NCI-H82 treated with DMSO at 0.1 percent for 48 hours (cell line): ENCODE measurements around the gene LBHD2.
"Not testable (repeated sequence)": the region's sequence is repeated elsewhere in the genome, so short reads cannot be mapped to it uniquely, and the experiment has no call there.

Source experiments
- DNase-seq: peaks from one replicate; lab custom pipeline; 2025; ENCODE audit not compliant: unreplicated experiment; lab: John Stamatoyannopoulos, UW

LBHD2 gene

DNA sequence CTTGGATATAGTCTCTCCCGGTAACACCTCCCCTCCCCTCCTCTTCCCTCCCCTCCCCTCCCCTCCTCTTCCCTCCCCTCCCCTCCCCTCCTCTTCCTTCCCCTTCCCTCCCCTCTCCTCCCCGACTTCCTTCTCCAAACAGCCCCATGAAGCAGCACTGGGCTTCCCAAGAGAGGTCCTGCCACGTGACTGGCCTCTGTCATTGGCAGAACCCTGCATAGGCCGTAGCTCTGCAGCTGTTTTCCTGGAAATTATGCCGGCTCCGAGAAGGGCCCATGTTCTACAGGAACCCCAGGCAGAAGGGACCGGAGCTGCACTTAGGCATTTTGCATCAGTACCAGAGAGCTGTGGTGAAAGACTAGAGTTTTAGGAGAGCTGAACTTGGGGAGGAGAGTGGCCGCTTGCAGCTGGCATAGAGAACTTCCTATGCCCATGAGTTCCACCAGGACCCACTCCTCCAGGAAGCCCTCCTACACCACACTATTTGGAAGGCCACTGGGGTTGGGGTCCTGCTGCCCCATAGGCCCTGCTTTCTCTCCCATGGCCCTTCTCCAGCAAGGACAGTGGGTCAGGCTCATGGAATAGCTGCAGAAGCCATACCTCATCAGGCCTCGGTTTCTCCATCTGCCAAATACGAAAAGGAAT lies 34.1 kb downstream of the LBHD2 start:
- DNase-seq, result no peak

DNA sequence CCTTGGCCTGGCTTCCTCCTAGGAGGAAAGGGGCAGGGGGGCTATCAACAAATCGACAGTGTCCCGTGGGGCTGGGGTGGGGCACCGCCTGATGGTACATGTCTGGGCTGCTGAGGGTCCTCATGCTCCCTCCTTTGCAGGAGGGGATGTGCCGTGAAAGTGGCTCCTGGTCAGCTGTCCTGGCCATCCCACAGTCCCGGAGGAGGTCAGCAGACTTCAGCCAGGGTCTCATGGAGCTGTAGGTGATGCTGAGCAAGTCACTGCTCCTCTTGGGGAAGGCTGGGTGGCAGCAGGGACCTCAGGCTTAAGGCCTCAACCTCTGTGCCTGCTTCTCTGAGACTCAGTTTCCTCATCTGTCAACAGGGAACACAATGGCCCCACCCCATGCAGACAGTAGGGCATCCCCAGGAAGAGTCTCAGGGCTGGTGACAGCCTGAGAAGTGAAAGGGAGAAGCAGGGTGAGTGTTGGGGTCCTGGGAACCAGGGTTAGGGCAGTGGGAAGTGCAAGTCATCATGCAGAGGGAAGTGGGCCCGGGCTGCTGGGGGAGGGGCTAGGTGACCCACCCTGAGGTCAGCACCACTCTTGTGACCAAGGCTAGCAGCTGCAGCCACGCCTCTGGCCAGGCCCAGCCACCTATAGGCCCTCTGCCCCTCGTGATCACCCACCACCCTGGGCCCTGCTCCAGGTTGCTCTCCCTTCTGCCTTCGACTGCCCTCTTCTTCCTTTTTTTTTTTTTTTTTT lies 34.8 kb downstream of the LBHD2 start:
- no peak for DNase-seq

DNA sequence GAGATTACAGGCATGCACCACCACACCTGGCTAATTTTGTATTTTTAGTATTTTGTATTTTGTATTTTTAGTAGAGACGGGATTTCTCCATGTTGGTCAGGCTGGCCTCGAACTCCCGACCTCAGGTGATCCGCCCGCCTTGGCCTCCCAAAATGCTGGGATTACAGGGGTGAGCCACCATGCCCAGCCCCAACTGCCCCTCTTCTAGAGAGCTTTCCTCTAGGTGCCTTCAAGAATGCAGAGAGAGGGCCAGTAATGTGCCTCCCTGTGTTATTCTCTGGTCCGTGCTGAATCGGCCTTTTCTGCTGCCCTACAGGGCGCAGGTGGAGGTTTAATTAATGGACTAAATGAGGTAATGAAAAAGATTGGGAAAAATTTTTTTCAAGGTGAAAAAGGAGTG lies 35.5 kb downstream of the LBHD2 start:
- not testable (repeated sequence) for DNase-seq

DNA sequence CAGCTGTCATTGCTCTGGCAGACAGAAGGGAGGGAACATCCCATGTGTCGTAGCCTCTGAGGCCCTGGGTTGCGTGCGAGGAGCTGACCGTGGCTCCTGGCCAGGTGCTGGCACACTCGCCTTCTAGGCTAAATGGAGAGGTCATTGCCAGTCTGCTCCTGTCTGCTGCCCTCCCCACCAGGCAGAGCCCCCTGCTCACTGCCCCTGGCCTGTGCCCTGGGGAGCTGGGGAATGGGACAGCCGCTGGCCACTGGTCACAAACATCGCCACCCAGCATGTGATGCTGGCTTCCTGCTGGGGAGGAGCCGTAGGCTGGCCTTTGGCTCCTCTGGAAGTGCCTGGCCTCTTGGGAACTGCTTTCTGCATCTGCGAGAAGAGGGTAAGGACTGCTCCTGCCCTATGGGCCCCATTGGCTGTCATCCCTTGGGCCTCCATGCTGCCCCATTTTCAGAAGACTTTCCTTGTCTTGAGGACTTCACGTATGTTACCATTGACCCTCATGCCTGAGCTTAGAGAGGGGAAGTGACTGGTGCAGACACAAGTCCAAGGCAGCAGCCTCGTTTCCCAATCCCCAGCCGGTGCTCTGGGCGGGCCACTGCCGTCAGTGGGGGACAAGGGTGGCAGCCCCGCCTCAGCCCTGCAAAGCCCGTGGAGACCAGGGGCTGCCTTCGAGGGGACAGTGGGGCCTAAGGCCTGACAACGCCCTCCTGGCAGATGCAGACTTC lies 37.3 kb downstream of the LBHD2 start:
- no peak for DNase-seq

DNA sequence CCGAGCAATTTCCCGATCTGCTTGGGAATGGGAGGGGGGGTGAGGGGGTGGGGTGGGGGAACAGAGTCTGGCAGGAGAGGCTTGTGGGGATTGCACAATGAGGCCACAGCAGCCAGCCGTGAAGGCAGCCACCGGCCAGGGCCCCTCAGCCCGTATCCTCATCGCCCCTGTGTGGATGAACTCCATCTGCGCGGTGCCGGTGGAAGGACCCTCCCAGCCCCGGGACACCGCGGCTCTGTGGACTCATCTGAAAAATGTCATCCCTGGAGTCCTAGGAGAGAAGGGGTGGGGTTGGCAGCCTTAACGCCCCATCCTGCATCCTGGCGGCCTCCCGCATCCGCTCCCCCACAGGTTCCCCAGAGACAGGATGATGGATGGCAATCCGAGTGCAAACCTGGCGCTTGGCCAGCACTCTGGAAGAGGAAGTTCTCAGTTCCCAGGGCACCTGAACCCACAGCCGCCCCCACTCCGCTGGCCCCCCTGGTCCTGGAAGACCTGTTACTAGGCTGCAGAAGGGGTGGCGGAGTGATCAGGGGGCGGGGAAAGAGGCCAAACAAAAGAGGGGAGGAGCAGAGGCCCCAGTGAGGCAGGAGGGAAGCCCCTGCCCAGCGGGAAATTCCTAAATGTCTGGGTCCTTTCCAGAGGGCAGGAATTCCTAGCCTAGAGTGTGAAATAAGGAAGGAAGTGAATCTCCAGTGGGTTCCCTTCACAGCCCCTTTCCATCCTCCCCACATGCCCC lies 38.0 kb downstream of the LBHD2 start:
- peak; percentile 50 for DNase-seq

DNA sequence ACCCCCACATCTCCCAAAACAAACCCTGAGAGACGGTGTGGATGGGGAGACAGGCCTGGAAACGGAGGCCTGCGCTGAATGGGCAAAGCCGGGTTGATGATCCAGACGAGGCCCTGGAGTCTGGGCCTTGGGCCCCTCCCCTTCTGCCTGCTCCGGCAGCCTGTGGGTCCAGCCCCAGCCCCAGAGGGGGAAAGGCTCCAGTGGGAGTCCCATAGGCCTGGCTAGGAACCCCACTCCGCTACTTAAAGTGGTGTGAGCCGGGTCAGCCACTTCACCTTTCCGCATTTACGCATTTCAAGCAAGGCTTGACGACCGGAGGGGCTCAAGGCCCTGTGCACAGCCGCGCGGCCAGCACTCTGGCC lies 38.6 kb downstream of the LBHD2 start:
- no peak for DNase-seq

DNA sequence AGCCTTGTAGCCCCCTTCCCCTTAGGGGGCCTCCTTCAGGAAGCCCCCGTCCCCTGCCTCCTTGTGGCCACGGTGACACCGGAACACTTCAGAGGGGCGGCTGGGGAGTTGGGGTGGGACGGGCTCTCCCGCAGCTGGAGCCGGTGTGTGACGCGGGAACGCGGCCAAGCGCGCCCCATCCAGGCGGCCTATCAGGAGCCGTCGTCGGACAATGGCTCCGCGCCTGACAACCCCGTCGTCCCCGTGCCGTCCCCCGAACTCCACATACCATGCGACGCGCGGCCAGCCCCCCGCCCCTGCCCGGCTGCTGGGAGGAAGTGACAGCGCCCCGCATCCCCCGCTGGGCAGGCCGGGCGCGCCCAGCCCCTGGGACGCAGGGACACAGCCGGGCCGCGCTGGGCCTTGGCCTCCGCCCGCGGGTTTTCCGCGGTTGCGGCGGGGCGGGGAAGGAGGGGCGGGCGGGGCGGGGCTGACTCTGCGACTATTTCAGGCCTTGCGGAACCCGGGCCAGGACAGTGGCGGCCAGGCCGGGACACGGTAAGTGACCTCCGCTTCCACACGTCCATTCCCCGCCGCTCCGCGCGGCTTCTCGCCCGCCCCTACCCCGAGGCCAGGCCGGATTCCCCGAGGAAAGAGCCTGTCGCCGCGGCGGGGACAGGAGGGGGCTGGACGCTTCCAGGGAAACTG lies 39.1 kb downstream of the LBHD2 start, which contains the start of gene TNFAIP2:
TSS of gene TNFAIP2 (plus strand) at position 515 of the 687 bp plus-strand sequence. CDS start 2,997 bp downstream, outside the sequence.
- no peak for DNase-seq

DNA sequence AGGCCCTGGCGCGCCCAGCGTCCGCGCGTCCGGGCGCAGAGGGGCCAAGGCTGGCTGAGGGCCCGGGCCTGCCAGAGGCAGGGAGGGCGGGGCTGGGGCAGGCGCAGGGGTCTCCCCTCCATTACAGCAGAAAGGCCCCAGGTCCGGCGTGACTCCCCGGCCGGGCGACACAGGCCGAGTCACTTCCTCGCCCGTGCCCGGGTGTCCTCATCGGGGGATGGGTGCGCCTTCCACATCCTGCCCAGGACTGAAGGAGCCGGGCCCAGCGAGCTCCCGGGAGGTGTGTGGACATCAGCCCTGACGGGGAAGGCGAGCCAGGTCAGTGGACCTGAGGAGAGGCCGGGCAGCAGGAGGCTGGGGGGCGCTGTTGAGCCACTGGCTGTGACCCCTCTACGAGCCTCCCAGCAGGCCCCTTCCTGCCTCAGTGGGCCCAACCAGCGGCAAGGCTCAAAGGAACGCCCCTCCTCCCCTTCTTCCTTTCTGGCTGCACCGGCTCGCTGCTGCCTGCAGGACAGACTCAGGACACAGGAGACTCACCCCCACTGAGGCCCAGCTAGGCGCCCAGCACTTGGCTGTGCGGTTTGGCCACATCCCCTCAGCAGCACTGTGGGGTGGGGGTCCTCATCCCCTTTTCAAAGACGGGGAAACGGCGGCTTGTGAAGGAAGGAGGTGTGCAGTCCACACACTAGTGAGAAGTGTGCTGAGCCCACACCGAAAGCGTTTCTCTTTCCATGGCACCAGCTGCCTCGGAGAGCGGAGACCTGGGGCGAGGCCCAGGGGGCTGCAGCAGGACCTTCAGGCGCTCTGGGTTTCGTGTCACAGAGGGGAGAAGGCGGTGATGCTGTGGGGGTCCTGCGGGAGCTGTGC lies 39.9 kb downstream of the LBHD2 start:
- no peak for DNase-seq

DNA sequence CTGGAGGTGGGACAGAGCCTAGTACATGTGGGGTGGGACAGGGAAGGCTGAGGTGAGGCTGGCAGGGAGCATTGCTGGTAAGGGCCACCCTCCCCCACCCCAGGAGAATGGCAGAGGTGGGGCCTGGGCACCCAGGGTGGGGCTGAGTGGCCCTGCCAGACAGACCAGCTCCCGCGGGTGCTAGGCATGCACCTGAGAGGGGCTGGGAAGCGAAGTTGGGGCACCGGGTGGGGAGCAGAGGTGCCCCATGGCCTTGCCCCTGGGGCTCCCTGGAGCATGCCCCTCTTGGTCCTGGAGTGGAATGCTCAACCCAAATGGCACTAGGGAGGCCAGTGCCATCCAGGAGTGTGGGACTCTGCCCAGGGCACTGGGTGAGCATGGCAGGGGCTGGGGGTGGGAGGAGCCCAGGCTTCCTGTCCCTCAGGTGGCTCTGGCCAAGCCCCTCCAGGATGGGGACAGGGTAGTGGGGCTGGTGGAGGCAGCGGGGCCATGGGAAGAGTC lies 40.5 kb downstream of the LBHD2 start:
- DNase-seq, result no peak

DNA sequence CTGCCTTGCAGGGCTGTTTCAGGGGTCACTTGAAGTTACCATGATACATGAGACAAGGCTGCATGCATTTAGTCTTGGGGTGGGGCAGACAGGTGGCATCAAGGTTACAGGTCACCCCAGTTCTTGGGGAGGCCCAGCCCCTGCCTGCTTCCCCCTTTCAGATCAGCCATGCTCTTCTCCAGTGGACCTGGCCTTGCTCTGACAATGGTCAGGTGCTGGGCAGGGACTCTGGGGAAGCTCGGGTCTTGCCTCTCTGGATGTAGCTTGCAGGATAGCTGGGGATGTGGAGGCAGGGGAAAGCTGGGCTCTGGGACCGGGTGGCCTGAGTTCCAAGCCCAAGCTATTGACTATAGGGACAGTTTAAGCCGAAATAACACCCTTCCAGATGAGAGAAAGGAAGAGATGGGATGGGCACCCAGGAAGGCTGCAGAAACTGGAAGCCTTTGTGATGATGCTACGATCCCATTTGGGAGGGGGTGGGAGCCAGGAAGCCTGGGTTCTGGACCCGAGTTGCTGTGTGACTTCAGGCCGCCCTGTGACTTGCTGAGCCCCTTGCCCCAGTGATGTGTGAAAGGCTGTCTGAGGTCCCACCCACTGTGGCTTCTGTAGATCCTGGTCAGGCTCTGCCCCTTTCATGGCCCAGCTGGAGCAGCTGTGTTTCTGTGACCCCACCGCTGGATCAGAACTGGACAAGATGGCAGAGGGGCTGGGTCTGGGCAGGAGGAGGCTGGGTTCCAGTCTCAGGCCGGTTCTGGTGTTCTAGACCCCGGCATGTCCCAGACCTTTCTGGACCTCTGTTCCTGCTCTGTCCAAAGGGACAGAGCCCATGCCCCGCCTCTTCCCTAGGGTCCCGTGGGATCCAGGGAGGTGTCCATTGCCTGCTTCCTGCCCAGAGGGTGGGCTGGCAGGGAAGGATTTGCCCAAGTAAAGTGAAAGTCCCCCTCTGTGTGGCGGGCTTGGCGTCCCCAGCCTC lies 41.4 kb downstream of the LBHD2 start:
- DNase-seq, result no peak

DNA sequence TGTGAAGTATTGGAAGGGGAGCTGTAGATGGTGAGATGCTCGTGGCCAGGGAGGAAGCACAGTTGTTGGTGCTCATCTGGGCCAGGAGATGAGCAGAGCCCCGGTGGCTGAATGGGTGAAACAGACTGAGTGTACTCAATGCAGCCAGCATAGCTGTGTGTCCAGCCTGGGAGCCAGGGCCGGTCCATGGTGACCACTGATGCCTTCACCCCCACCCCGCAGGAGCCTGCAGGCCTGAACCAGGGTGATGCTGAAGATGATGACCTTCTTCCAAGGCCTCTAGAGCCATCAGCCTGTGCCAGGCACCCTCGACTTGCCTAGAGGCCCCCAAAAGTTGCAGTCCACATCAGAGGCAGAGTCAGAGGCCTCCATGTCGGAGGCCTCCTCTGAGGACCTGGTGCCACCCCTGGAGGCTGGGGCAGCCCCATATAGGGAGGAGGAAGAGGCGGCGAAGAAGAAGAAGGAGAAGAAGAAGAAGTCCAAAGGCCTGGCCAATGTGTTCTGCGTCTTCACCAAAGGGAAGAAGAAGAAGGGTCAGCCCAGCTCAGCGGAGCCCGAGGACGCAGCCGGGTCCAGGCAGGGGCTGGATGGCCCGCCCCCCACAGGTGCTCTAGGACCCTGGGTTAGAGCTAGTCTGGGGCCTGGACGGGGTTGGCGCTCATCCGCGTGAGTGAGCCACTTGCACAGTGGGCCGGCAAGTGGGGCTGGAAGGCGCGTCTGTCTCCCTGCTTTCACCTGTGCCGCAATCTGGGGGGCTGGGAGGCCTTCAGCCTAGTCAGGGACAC lies 42.3 kb downstream of the LBHD2 start:
- DNase-seq, result no peak

DNA sequence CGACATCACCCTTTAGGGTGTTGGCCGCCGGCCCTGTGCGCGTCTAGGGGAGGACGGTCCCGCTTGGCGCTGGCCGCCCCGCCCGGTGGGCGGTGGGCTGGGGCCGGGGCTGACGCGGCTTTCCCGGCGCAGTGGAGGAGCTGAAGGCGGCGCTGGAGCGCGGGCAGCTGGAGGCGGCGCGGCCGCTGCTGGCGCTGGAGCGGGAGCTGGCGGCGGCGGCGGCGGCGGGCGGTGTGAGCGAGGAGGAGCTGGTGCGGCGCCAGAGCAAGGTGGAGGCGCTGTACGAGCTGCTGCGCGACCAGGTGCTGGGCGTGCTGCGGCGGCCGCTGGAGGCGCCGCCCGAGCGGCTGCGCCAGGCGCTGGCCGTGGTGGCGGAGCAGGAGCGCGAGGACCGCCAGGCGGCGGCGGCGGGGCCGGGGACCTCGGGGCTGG lies 42.9 kb downstream of the LBHD2 start:
- DNase-seq, result no peak

DNA sequence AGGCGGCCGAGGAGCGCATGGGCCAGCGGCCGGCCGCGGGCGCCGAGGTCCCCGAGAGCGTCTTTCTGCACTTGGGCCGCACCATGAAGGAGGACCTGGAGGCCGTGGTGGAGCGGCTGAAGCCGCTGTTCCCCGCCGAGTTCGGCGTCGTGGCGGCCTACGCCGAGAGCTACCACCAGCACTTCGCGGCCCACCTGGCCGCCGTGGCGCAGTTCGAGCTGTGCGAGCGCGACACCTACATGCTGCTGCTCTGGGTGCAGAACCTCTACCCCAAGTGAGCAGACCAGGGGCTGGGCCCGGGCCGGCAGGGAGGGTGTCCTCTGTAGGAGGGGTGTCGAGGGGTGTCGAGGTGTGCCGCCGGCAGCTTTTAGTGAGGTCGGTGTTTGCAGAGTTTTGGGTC lies 43.3 kb downstream of the LBHD2 start:
- DNase-seq, result no peak

DNA sequence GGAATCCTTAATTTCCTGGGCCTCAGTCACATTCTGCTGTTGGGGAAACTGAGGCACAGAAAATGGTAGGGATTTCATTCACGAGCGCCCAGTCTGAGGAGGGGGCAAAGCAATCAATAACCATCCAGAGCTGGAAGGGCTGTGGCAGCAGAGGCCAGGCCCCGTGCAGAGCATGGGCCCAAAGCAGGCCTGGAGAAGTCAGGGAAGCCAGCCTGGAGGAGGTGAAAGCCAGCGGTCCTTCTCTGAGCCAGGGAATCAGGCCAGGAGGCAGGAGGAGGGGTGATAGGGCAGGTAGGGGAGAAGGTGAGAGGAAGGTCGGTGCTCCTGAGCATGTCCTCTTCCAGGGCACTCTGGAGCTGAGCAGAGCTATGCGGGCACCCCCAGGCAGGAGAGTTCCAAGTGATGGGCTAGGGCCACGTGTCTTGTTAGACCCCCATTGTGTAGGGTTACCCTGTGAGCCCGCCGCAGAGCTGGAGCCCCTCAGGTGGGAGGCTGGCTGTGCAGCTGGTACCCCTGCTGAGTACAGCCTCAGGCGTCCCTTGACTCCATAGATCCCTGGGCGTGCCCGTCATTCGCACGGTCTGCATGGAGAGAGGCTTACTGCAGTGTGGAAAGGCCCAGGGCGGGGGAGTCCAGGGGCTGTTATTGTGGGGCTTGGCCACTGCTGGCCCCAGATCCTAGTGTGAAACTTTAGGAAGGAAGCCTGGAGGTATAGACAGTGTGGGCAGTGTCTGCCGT lies 44.0 kb downstream of the LBHD2 start:
- DNase-seq, result no peak

DNA sequence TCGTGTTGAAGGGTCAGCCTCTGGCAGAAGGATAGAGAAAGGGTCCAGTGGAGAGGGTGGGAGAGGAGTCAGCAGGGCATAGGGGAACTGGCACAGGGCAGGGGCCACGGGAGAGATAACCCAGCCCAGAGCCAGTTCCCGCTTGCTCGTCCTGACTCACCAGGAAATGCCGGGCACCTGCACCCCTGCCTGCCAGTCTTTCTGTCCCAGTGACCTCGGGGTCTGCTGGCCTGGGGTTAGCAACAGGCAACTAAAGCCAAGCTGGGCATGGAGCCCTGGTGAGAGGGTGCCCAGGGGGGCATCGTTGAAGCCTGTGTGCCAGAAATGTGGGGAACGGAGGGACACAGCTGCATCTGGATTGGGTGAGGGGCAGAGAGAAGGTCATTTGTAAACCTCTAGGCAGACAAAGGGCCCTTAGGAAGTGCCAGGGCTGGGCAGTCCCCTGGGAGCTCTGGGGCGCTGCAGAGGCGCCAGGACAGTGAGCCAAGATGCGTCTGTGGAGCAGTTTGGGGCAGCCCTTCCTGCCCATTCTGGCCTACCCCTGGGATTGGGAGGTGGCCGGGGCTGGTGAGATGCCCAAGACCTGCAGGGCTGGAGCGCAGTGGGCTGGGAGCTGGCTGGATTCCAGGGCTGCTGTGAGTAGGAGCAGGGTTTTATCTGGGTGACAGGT lies 44.8 kb downstream of the LBHD2 start:
- DNase-seq, result no peak

DNA sequence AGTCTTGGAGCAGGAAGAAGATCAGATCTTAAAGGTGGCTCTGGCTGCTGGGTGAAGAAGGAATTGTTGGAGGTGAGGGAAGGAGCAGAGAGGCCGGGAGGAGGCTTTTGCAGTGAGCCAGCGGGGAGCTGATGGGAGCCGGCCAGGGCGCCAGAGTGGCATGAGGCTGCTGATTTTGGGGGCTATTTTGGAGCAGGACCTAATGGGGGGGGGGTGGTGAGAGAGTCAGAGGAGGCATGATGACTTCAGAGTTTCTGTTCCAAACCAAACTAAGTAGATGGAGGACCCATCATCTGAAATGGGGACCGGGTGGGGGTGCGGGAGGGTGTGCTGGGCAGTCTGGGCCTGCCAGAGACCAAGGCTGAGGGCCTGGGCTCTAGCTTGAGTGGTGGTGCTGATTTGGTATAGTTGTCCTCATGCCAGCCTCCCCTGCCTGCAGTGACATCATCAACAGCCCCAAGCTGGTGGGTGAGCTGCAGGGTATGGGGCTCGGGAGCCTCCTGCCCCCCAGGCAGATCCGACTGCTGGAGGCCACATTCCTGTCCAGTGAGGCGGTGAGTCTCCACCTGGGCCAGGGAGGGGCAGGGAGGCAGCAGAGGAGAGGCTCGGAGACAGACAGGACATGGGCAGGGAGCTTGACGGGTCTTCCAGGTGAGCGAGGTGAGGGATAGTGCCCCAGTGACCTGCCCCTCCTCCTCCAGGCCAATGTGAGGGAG lies 45.4 kb downstream of the LBHD2 start:
- no peak for DNase-seq
